Neural cell (in vitro differentiated cells): ENCODE results near the gene TMPRSS3. TPM values are rescaled to one million over a fixed set of nuclear protein-coding genes. Genes with fewer than 3 reads are reported as not detected.

Source experiments
- H2AFZ ChIP-seq: fragments of 200-600, 300-800 bp; sonication (generic), shearing (Covaris generic); 2 replicates; pipeline ENCODE4 v1.6.0; 2014; ENCODE audit warnings: low read depth, mild to moderate bottlenecking, antibody characterized with exemption, low read length, moderate library complexity
- H3F3A ChIP-seq: fragments of 200-600 bp; shearing (Covaris generic); 2 replicates; pipeline ENCODE4 v1.6.1; 2016; ENCODE audit warnings: mild to moderate bottlenecking, moderate library complexity, mixed read lengths, antibody characterized with exemption, low read length; ENCODE audit not compliant: insufficient read depth, poor library complexity, severe bottlenecking
- H3K27ac ChIP-seq: fragments of 200-600, 300-800 bp; sonication (generic), shearing (Covaris generic); 2 replicates; pipeline ENCODE4 v1.5.1; 2014; ENCODE audit warnings: mild to moderate bottlenecking, low read length, moderate library complexity
- H3K27me3 ChIP-seq: fragments of 300-800, 200-600 bp; sonication (generic), shearing (Covaris generic); 2 replicates; pipeline ENCODE4 v1.6.0; 2014; ENCODE audit warnings: mild to moderate bottlenecking, low read depth, low read length, moderate library complexity; ENCODE audit not compliant: insufficient read depth
- H3K36me3 ChIP-seq: fragments of 300-800, 200-600 bp; sonication (generic), shearing (Covaris generic); 2 replicates; pipeline ENCODE4 v1.5.1; 2014; ENCODE audit warnings: mild to moderate bottlenecking, antibody characterized with exemption, low read length, moderate library complexity; ENCODE audit not compliant: insufficient read depth
- H3K4me2 ChIP-seq: fragments of 300-800, 200-600 bp; sonication (generic), shearing (Covaris generic); 2 replicates; pipeline ENCODE4 v1.6.0; 2014; ENCODE audit warnings: mild to moderate bottlenecking, low read length
- H3K4me3 ChIP-seq: fragments of 300-800, 200-600 bp; sonication (generic), shearing (Covaris generic); 2 replicates; pipeline ENCODE4 v1.5.1; 2014; ENCODE audit warnings: mild to moderate bottlenecking, low read length, moderate library complexity
- H3K79me2 ChIP-seq: fragments of 200-600 bp; shearing (Covaris generic); replicated peaks from 2 replicates; pipeline ENCODE4 v1.6.0; 2014; ENCODE audit warnings: mild to moderate bottlenecking, low read length, moderate library complexity; ENCODE audit not compliant: insufficient read depth
- H3K9ac ChIP-seq: fragments of 300-800, 200-600 bp; sonication (generic), shearing (Covaris generic); 2 replicates; pipeline ENCODE4 v1.6.1; 2016; ENCODE audit warnings: mild to moderate bottlenecking, low read length, mixed read lengths
- H3K9me2 ChIP-seq: fragments of 200-600 bp; shearing (Covaris generic); 2 replicates; pipeline ENCODE4 v1.6.1; 2016; ENCODE audit warnings: mild to moderate bottlenecking, low read length, mixed read lengths; ENCODE audit not compliant: insufficient read depth
- H3K9me3 ChIP-seq: fragments of 200-600, 300-800 bp; sonication (generic), shearing (Covaris generic); 2 replicates; pipeline ENCODE4 v1.6.1; 2016; ENCODE audit warnings: mild to moderate bottlenecking, mixed run types, low read length, moderate library complexity, mixed read lengths
- H4K20me1 ChIP-seq: fragments of 200-600 bp; shearing (Covaris generic); 2 replicates; pipeline ENCODE4 v1.6.1; 2016; ENCODE audit warnings: mild to moderate bottlenecking, mixed run types; ENCODE audit not compliant: insufficient read depth
- CTCF ChIP-seq: fragments of 450-650 bp; IDR thresholded peaks from 2 replicates; pipeline ENCODE4 v1.5.1; 2014; ENCODE audit warnings: antibody characterized with exemption, mild to moderate bottlenecking, moderate library complexity; ENCODE audit not compliant: poor library complexity, severe bottlenecking
- EP300 ChIP-seq: fragments of 450-650 bp; conservative IDR thresholded peaks from 2 replicates; pipeline ENCODE4 v1.6.1; 2014; ENCODE audit warnings: antibody characterized with exemption, mild to moderate bottlenecking, moderate library complexity; ENCODE audit not compliant: poor library complexity, severe bottlenecking
- EZH2 ChIP-seq: fragments of 200-600, 300-800 bp; shearing (Covaris generic), sonication (generic); IDR thresholded peaks from 2 replicates; pipeline ENCODE4 v1.6.1; 2014; ENCODE audit warnings: antibody characterized with exemption, low read length, borderline replicate concordance, mild to moderate bottlenecking; ENCODE audit not compliant: insufficient read depth, poor library complexity, severe bottlenecking
- MXI1 ChIP-seq: fragments of 450-650 bp; conservative IDR thresholded peaks from 2 replicates; pipeline ENCODE4 v1.6.1; 2014; ENCODE audit warnings: antibody characterized with exemption, mild to moderate bottlenecking; ENCODE audit not compliant: poor library complexity, severe bottlenecking
- POLR2AphosphoS5 ChIP-seq: IDR thresholded peaks from 2 replicates; pipeline ENCODE4 v1.6.1; 2012
- RAD21 ChIP-seq: fragments of 450-650 bp; conservative IDR thresholded peaks from 2 replicates; pipeline ENCODE4 v1.6.1; 2014; ENCODE audit warnings: antibody characterized with exemption, mild to moderate bottlenecking, moderate library complexity
- REST ChIP-seq: IDR thresholded peaks from 2 replicates; pipeline ENCODE4 v1.6.1; 2012; ENCODE audit warnings: borderline replicate concordance
- SMC3 ChIP-seq: fragments of 450-650 bp; conservative IDR thresholded peaks from 2 replicates; pipeline ENCODE4 v1.6.1; 2014; ENCODE audit warnings: antibody characterized with exemption, mild to moderate bottlenecking, moderate library complexity; ENCODE audit not compliant: poor library complexity
- TAF1 ChIP-seq: IDR thresholded peaks from 2 replicates; pipeline ENCODE4 v1.6.1; 2012; ENCODE audit warnings: low read depth
- polyA plus RNA-seq: library from polyadenylated mRNA; depleted of rRNA; stranded (reverse); fragments of >200 nt; gene quantifications from 2 replicates; pipeline ENCODE4 v1.2.3, GENCODE V29; 2014

TMPRSS3 gene
- polyA plus RNA-seq, 1 donor from 2014 or later: 0.12 TPM

DNA sequence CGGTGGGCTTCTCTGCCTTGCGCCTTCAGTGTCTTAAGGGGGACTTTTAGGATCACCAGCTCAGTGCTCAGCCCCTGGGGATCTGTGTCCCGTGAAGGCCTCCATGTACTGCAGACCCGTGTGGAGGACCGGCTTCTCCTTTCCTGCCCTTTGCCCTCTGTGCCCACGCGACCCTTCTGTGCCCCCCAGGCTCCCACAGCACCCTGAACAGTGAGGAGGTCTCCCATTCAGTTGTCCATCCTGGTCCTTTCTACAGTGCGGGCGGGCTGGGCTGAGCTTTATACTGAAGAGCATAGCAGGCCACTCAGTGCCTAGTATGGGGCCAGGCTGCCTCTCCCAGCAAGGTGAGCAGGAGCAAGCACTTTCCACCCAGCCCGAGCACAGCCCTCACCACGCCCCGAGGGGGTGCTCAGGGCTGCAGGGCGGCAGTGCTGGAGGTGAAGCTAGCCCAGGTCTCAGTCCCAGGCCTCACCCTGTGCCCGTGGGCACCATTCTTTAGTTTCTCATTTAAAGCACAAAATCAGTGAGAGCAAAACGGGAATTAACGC lies 21.9 kb downstream of the TMPRSS3 start:
- Histone ChIP-seq H3K4me2 (no peak overlapping the region), H3K4me3 (no peak overlapping the region), H3K9ac (no peak overlapping the region), H3K36me3 (no peaks in the 10 kb centered on the region), H3F3A (no peaks in the 10 kb centered on the region), H3K9me2 (no peaks in the 10 kb centered on the region), H4K20me1 (no peaks in the 10 kb centered on the region), H3K27me3 (no peaks in the 10 kb centered on the region), H3K27ac (no peak overlapping the region), H3K9me3 (no peaks in the 10 kb centered on the region), H2AFZ (no peak overlapping the region), H3K79me2 (no peaks in the 10 kb centered on the region)
- TF ChIP-seq EZH2 (no peak), EP300 (no peak), CTCF (no peak), MXI1 (no peak), TAF1 (no peak), RAD21 (no peak), SMC3 (no peak), REST (no peak), POLR2AphosphoS5 (no peak)

DNA sequence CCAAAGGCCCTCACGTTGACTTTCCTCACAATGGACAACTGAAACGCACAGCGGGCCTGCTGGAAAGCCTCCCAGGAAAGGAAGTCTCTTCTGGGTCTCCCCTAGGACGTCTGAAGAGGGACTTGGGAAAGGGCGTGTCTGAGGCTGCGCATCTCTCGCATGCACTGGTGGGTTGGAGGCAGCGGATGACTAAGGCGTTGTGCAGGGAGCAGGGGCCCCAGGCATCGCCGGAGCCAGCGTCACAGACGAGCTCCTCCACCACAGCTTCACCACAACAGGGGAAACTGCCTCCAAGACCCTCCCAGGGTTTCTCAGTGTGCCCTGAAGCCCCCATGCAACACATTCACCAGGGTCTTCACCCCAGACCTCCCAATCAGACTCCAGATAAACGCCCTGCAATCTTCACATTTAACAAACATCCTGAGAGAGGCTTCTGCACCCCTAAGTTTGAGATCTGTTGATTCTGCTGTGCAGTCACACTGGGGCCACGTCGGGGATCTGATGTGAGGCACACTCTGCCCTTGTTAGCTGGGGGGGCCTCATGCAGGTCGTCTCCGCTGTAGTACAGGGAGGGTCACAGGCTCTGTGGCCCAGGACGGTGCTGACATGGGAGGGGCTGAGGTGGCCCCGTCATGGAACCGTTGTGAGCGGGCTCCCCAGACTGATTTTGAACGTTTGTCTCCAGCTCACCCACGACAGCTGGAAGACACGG lies 22.5 kb downstream of the TMPRSS3 start:
- H3K27ac ChIP-seq: no peak overlapping the region
- H2AFZ ChIP-seq: no peak overlapping the region
- no peaks in the 10 kb centered on the region for H3K9me3 ChIP-seq
- H3K4me2 ChIP-seq: no peak overlapping the region
- TF ChIP-seq SMC3: no peak
- no peak for TF ChIP-seq POLR2AphosphoS5
- no peak for TF ChIP-seq EZH2
- no peak for TF ChIP-seq REST
- no peak for TF ChIP-seq CTCF
- no peak for TF ChIP-seq EP300
- no peak for TF ChIP-seq RAD21
- TF ChIP-seq MXI1: no peak
- TF ChIP-seq TAF1: no peak
- no peak overlapping the region for H3K4me3 ChIP-seq
- H3K9ac ChIP-seq: no peak overlapping the region
- no peaks in the 10 kb centered on the region for H3K9me2 ChIP-seq
- no peaks in the 10 kb centered on the region for H4K20me1 ChIP-seq
- no peaks in the 10 kb centered on the region for H3F3A ChIP-seq
- H3K79me2 ChIP-seq: no peaks in the 10 kb centered on the region
- H3K27me3 ChIP-seq: no peaks in the 10 kb centered on the region
- no peaks in the 10 kb centered on the region for H3K36me3 ChIP-seq
